ENCODE results near the gene ICAM5. TPM values are rescaled to one million over a fixed set of nuclear protein-coding genes. Genes with fewer than 3 reads are reported as not detected.
A peak's percentile ranks its signal among the peaks of the same experiment; 100 is the strongest.

Gene ICAM5
- total RNA-seq, 1 donor, result 11.7 TPM

DNA sequence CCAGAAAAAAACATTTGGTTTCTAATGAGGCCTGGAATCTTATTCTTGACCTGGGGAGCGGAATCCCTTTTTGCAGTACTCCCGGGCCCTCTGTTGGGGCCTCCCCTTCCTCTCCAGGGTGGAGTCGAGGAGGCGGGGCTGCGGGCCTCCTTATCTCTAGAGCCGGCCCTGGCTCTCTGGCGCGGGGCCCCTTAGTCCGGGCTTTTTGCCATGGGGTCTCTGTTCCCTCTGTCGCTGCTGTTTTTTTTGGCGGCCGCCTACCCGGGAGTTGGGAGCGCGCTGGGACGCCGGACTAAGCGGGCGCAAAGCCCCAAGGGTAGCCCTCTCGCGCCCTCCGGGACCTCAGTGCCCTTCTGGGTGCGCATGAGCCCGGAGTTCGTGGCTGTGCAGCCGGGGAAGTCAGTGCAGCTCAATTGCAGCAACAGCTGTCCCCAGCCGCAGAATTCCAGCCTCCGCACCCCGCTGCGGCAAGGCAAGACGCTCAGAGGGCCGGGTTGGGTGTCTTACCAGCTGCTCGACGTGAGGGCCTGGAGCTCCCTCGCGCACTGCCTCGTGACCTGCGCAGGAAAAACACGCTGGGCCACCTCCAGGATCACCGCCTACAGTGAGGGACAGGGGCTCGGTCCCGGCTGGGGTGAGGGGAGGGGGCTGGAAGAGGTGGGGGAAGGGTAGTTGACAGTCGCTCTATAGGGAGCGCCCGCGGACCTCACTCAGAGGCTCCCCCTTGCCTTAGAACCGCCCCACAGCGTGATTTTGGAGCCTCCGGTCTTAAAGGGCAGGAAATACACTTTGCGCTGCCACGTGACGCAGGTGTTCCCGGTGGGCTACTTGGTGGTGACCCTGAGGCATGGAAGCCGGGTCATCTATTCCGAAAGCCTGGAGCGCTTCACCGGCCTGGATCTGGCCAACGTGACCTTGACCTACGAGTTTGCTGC, 2.7 kb upstream of the ICAM5 start, which contains the start of gene ICAM4:
Gene ICAM4 (plus strand): TSS at position 153 of the 935 bp plus-strand sequence. CDS start 58 bp downstream, at position 211.
- peak within 1 kb of the TSS; percentile 45 for H3K4me3 ChIP-seq (ENCODE audit: low read depth, low read length)
- peak; percentile 66 for DNase-seq (ENCODE audit: low read depth)
- no peak for TF ChIP-seq CTCF (IDR thresholded peaks at IDR 0.05; ENCODE audit: insufficient read depth, low read depth, low read length)

GRCh38 chr19:10288662-10289166, 1.0 kb upstream of the ICAM5 start:
- no peak for TF ChIP-seq CTCF (IDR thresholded peaks at IDR 0.05; ENCODE audit: insufficient read depth, low read depth, low read length)
- H3K4me3 ChIP-seq (ENCODE audit: low read depth, low read length), result peak overlapping the region; percentile 67
- peak; percentile 69 for DNase-seq (ENCODE audit: low read depth)

- peak; percentile 56 for DNase-seq (ENCODE audit: low read depth)
- no peak for TF ChIP-seq CTCF (IDR thresholded peaks at IDR 0.05; ENCODE audit: insufficient read depth, low read depth, low read length)
Measured at GRCh38 chr19:10289167-10289835, 451 bp upstream of the ICAM5 start.

DNA sequence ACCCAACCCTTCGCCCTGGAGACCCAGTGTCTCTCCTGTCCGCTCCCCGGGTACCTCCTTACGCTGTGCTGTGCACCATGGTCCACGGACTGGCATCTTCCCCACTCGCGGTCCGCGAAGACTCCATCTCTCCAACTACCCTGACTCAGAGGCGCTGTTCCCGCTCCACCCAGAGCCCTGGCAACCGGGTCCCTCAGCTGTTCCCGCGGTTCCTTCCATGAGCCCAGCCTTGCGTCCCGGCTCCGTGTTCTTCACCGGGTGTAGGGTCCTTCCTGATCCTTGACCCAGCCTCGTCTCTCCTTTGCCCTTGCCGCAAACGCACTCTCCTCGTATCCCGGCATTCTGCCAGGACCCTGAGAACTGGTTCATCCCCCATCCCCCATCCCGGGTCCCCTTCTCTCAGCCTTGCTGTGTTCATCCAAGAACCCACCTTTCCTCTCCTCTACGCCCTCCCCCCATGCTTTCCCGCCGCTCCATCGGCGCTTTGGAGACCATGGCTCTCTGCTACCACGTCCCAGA, 664 bp downstream of the ICAM5 start:
- DNase-seq (ENCODE audit: low read depth), result peak; percentile 10
- peak overlapping the region; percentile 67 for H3K4me3 ChIP-seq (ENCODE audit: low read depth, low read length)
- TF ChIP-seq CTCF (IDR thresholded peaks at IDR 0.05; ENCODE audit: insufficient read depth, low read depth, low read length), result no peak

More at GRCh38 chr19:10289167-10289835, 451 bp upstream of the ICAM5 start:
- H3K4me3 ChIP-seq (ENCODE audit: low read depth, low read length), result peak overlapping the region; percentile 67

GRCh38 chr19:10290876-10291553, 1.3 kb downstream of the ICAM5 start:
- H3K4me3 ChIP-seq (ENCODE audit: low read depth, low read length), result peak overlapping the region; percentile 67
- no peak for TF ChIP-seq CTCF (IDR thresholded peaks at IDR 0.05; ENCODE audit: insufficient read depth, low read depth, low read length)
- DNase-seq (ENCODE audit: low read depth), result peak; percentile 63

- peak overlapping the region; percentile 67 for H3K4me3 ChIP-seq (ENCODE audit: low read depth, low read length)
- peak; percentile 4 for DNase-seq (ENCODE audit: low read depth)
Measured at GRCh38 chr19:10291554-10292205, 1.9 kb downstream of the ICAM5 start.

More at GRCh38 chr19:10291554-10292205, 1.9 kb downstream of the ICAM5 start:
- no peak for TF ChIP-seq CTCF (IDR thresholded peaks at IDR 0.05; ENCODE audit: insufficient read depth, low read depth, low read length)

All from fibroblast of villous mesenchyme (primary cell).